NCI-H2227 (cell line): ENCODE measurements around the gene PCED1B.

ENCODE experiments used
- DNase-seq: peaks from one replicate; lab custom pipeline; 2025; ENCODE audit not compliant: unreplicated experiment; lab: John Stamatoyannopoulos, UW

PCED1B gene

GRCh38 chr12:47067176-47067575 is 12.2 kb upstream of the PCED1B start:
- no peak for DNase-seq

GRCh38 chr12:47067771-47068431 is 11.5 kb upstream of the PCED1B start:
- DNase-seq = peak; percentile 11

DNA sequence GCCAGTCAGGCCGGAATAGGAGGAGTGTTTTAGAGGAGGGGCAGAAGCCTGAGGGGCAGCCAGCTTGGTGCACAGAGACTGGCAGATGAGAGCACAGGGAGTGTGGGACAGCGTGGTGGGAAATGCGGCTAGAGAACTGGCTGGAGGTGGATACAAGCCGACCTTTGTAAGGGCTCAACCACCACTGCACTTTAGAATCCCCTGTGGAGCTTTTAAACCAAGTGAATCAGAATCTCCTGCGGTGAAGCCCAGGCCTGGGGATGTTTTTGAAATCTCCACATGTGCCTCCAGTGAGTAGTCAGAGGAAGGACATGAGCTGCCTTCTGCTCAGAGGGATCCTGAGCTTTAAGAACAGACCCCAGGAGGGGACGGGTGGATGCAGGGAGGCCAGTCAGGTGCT is 10.9 kb upstream of the PCED1B start:
- no peak for DNase-seq

DNA sequence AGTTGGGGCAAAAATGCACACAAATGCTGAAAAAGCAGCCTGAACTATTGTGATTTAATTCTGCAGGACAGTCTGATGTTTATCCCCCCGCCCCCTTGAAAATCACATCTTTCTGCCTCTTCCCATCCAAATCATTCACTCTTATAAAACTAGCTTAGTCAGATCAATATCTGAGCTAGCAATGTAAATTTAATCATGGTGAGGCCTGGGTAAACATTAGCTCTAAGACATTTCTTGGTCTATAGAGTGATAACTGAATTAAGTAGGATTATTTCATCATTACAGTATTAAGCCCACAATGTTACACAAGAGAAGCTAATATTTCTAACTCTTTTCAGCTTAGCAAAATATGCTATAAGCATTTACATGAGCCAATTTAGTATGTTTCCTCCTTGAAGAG is 9.1 kb upstream of the PCED1B start:
- DNase-seq = no peak

GRCh38 chr12:47071241-47071852 is 8.1 kb upstream of the PCED1B start:
- no peak for DNase-seq

DNA sequence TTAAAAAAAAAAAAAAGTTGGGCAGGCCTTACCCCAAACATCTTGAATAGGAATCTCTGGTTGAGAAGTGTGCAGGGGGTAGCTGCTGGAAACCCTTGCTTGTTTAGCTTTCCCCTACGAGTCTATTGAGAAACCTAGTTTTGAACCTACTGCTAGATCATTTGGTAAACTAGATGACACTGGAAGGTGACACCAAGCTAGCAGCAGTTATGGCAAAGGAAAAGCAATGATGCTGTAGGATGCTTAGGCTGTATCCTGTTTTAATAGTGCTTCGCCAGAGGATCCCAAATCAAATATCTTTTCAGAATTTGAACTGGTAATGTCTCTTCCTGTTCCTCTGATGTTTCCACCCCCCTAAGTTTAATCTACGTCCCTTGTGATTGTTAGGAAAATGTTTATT is 5.5 kb upstream of the PCED1B start:
- no peak for DNase-seq

GRCh38 chr12:47074757-47075156 is 4.7 kb upstream of the PCED1B start:
- DNase-seq = no peak

DNA sequence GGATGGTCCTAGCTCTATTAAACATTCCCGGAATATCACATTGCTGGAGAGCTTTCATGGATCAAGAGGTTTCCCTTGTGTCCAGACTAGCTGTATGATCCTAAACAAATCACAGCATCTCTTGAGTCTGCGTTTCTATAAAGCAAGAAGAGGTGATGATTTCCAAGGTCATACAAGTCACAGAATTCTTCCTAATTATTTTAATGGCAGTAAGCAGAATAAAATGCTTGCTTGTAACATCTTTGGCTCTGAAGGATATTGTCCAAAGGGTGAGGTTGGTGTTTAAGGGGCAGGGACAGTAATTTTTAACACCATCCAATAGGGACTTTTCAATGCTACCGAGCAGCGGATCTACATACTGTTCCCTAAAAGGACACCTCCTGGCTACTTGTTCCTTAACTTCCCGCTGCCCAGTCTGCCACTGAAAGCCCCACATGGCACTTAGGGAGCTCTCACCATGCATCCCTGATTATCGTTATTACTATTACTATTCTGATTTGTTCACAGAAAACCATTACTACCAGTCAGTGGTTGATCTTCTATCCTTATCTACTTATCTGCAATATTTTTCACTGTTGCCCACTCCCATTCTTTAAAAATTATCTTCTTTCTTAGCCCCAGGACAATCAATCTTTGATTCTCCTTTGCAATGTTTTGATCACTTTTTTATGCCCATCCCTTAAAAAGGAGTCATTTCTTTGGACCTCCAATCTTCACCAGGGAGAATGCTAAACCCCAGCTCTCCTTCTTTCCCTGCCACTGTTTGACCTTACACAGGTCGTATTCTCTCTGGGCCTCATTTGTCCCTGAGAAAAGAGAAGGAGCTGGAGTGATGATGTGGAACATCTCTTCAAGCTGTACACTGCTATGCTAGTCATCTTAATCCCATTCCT is 4.0 kb upstream of the PCED1B start:
- no peak for DNase-seq

DNA sequence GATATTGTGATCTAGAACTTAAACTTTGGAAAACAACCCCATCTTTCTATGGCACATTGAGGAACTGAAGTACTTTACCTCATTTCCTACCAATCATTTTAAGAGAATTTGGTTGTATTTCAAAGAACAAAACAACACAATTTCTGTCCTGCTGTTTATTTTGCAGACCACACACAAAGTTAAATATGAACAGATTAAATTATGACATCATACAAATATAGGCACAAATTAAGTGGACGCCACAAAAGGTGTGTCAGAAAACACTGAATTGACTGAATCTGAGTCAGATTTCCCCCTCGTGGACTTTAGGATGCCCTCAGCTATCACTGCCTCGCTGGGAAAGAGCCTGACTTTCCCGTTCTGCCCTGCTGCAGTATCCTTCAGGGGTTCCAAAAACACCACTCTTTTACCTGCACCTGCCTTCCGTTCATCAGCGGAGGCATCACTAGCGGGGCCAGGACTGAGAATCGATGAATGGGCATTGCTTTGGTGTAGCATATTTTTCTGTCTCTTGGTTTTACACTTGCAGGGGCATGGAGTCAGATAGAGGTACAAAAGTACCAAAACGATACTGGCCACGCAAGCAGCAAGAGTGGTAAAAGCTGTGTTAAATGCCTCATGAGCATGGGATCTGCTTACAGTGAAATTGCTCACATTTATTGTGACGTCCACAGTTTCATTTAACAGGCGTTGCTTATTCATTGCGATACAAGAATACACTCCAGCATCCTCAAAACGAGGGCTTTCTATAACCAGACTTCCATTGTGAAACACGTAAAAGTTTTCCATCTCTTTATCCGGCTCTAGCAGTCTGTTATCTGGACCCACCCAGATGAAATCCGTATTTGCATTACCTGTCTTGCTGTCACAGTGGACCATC is 2.0 kb upstream of the PCED1B start:
- DNase-seq = no peak

DNA sequence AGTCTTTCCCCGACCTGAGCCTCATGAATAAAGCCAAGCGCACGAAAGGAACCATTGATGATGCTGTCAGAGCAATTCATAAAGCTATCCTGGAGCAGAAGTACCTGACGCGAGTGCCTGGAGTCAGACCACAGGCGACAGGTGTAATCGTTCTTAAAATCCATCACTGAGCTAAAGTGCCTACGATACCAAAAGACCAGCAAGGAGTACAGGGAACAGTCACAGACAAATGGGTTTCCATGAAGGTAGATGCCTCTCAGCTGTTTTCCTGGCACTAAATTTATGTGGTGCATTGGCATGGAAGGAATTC is 1.4 kb upstream of the PCED1B start:
- DNase-seq = no peak

GRCh38 chr12:47078733-47079467 is 521 bp upstream of the PCED1B start:
- peak; percentile 21 for DNase-seq

- DNase-seq = peak; percentile 21
Observed at GRCh38 chr12:47079981-47080724, 732 bp downstream of the PCED1B start.

GRCh38 chr12:47080725-47081502 is 1.5 kb downstream of the PCED1B start:
- DNase-seq = peak; percentile 14

DNA sequence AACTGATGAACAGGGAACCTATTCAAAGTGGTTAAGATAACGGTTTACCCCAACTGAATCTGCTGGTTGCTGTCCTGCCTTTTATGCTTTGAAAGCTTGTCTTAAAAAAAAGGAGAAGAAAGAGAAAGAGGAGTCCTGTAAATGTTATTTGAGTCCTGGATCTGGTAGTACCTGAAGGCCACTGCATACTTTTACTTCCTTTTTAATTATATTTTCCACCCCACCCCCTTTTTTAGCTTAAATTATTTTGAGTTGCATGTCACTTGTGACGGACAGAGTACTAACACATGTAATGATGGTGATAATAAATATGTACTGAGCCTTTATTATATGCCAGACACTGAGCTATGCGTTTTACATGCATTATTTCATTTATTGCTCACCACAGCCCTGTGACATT is 2.9 kb downstream of the PCED1B start:
- DNase-seq = no peak

- no peak for DNase-seq
Observed at GRCh38 chr12:47082796-47083621, 3.6 kb downstream of the PCED1B start.

DNA sequence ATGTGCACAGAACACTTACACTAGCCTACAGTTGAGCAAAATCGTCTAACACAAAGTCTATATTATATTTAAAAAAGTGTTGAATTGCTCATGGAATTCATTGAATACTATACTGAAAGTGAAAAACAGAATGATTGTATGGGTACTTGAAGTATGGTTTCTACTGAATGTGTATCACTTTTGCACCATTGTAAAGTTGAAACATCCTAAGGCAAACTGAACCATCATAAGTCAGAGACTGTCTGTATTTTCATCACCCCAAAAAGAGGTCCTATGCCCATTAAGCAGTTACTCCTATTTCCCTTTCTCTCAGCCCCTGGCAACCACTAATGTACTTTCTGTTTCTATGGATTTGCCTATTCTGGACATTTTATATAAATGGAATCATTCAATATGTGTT is 4.8 kb downstream of the PCED1B start:
- no peak for DNase-seq

DNA sequence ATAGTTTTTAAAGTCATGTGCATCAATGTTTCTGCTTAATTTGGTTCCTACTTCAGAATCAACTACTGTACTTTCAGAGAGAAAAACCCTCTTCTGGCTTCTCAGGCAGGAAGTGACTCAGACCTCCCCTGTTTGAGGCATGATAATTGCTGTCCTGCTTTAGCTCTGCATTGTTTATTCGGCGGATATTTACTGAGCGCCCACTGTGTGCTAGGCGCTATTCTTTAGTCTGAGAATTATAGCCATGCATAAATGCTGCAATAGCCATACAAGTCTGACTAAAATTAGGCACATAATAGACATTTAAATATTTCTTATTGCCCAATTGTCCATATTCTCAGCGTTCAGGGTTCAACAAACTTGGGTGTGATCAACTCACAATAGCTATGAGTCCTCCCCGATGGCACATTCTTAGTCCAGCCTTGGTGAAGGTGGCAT is 6.4 kb downstream of the PCED1B start:
- no peak for DNase-seq

DNA sequence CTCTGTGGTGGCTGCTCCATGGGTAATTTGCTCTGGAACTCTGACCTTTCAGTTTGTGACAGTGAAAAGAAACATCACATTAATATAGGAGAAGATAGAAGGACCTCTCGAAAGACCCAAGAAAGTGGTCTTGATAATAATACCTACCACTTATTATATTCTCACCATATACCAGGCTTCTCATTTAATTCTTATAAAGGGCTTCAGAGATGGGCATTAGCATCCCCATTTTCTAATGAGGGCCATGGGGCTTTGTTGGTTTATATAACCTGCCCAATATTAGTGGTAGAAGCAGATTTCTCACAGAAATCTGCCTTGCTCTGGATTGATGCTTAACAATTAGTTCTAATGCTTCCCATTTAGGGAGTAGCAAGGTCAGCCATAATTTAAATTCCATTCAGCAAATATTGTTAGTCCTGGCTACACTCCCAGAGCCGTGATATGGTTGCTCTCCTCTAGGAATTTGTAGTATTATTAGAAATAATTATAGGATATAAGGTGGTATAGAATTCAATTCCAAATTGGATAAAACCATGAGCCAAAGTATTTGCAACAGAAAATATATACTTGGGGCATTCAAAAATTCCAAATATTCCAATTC is 7.8 kb downstream of the PCED1B start:
- DNase-seq = peak; percentile 64
